ENCODE data around the gene ATF4.

ATF4 gene

DNA sequence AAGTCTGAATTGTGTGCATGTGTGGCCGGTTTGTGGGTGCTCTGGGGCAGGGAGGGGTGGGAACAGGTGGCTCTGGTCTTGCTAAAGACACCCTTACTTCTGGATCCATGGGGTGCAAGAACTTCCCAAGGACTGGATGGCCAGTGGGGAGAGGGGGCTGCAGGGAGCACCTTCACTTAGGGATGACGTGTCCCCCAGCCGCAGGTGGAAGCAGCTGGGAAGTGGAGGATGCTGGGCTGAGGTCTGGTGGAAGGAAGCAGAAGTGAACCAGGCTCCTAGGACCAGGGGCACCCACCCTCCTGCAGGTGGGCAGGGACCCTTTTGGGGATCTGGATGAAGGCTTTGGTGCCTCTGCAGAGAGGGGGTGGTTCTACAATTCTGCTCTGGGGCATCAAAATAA lies 28.2 kb upstream of the ATF4 start:
- Histone ChIP-seq H3K4me2 (ENCODE audit: low read depth, low read length, poor library complexity, severe bottlenecking) (no peak overlapping the region), H3K9ac (ENCODE audit: low read length) (no peak overlapping the region), H3K27ac (ENCODE audit: low read depth, low read length) (0 out of 2 replicates have a peak overlapping the region, but pooled peaks have one; percentile 5)

DNA sequence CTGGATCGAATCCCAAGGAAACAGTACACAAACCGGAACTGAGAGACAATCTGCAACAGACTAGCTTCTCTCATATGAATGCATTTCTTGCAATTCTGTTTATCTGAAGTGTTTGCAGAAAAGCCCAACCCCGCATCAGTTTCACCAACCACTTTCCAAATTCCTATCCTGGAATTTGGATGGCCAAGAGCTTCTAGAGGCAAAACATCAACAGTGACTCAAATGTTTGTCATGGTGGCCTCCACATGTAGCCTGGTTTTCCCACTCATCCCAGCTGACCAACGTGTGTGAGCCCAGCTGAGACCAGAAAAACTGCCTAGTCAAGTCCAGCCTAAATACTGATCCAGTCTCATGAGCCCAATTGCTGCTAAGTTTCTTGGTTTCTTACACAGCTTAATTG lies 26.6 kb upstream of the ATF4 start:
- Histone ChIP-seq H3K4me2 (ENCODE audit: low read depth, low read length, poor library complexity, severe bottlenecking) (no peak overlapping the region), H3K9me3 (ENCODE audit: insufficient read depth, low read length) (no peaks in the 10 kb centered on the region), H3K27me3 (ENCODE audit: low read length) (no peaks in the 10 kb centered on the region), H3K9ac (ENCODE audit: low read length) (no peak overlapping the region), H3K4me3 (ENCODE audit: insufficient read depth, low read length, poor library complexity, severe bottlenecking) (no peak overlapping the region), H2AFZ (ENCODE audit: low read depth, low read length, severe bottlenecking) (no peak overlapping the region), H3F3A (ENCODE audit: insufficient read depth) (peaks cover 26% of the 10 kb centered on the region), H3K36me3 (ENCODE audit: low read length) (no peaks in the 10 kb centered on the region), H3K79me2 (ENCODE audit: insufficient read depth, low read length) (peaks cover 6% of the 10 kb centered on the region; the same call in 1 of the 2 replicates), H3K9me2 (replicated peaks; ENCODE audit: insufficient read depth, low read length) (no peaks in the 10 kb centered on the region), H3K27ac (ENCODE audit: low read depth, low read length) (no peak overlapping the region; the same call in 1 of the 2 replicates), H4K20me1 (ENCODE audit: low read depth, low read length) (no peaks in the 10 kb centered on the region; the same call in 1 of the 2 replicates)
- TF ChIP-seq EZH2phosphoT487 (conservative IDR thresholded peaks at IDR 0.05; ENCODE audit: low read length) = no peak
- TF ChIP-seq, protein P1, sequence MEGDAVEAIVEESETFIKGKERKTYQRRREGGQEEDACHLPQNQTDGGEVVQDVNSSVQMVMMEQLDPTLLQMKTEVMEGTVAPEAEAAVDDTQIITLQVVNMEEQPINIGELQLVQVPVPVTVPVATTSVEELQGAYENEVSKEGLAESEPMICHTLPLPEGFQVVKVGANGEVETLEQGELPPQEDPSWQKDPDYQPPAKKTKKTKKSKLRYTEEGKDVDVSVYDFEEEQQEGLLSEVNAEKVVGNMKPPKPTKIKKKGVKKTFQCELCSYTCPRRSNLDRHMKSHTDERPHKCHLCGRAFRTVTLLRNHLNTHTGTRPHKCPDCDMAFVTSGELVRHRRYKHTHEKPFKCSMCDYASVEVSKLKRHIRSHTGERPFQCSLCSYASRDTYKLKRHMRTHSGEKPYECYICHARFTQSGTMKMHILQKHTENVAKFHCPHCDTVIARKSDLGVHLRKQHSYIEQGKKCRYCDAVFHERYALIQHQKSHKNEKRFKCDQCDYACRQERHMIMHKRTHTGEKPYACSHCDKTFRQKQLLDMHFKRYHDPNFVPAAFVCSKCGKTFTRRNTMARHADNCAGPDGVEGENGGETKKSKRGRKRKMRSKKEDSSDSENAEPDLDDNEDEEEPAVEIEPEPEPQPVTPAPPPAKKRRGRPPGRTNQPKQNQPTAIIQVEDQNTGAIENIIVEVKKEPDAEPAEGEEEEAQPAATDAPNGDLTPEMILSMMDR (IDR thresholded peaks at IDR 0.05; ENCODE audit: insufficient read depth, low read length, poor library complexity, severe bottlenecking) = no peak

More for the DNA sequence above, 28.2 kb upstream of the ATF4 start:
- H3K36me3 ChIP-seq (ENCODE audit: low read length) = no peaks in the 10 kb centered on the region
- no peak overlapping the region for H3K4me3 ChIP-seq (ENCODE audit: insufficient read depth, low read length, poor library complexity, severe bottlenecking)
- no peak for TF ChIP-seq EZH2phosphoT487 (conservative IDR thresholded peaks at IDR 0.05; ENCODE audit: low read length)
- TF ChIP-seq, protein P1 (IDR thresholded peaks at IDR 0.05; ENCODE audit: insufficient read depth, low read length, poor library complexity, severe bottlenecking) = no peak
- H3K9me3 ChIP-seq (ENCODE audit: insufficient read depth, low read length) = no peaks in the 10 kb centered on the region
- H3F3A ChIP-seq (ENCODE audit: insufficient read depth) = peaks cover 26% of the 10 kb centered on the region
- H3K9me2 ChIP-seq (replicated peaks; ENCODE audit: insufficient read depth, low read length) = no peaks in the 10 kb centered on the region
- peaks cover 12% of the 10 kb centered on the region; the same call in 1 of the 2 replicates for H3K79me2 ChIP-seq (ENCODE audit: insufficient read depth, low read length)
- H2AFZ ChIP-seq (ENCODE audit: low read depth, low read length, severe bottlenecking) = no peak overlapping the region
- no peaks in the 10 kb centered on the region for H3K27me3 ChIP-seq (ENCODE audit: low read length)
- H4K20me1 ChIP-seq (ENCODE audit: low read depth, low read length) = no peaks in the 10 kb centered on the region; the same call in 1 of the 2 replicates

DNA sequence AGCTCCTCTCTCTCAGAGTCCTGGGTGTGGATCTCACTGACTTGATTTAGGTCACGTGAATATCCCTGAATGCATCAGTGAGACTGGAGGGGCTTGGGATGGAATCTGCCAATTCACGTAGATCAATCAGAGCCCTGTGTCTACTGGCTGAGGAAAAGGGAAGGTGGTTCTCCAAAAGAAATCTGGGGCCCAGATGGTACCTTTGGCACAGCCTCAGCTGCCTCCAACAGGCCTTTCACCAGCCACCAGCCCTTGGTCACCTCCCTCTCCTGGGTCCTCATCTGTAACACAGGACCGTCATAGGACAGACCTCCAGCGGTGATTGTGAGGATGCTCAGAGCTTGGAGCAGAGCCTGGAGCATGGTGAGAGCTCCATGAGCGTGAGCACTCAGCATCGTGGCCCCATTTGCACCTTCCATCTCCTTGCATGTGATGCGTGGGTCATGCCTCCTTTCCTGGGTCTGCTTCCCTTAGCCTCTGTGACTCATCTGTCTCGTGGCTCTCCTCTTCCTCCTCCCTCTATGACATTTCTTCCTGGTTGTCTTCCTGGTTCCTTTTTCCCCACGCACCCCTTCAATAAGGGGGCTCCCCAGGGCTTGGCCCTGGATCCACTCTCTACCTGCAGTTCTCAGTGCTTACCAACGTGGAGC lies 25.8 kb upstream of the ATF4 start:
- no peak overlapping the region for H3K4me2 ChIP-seq (ENCODE audit: low read depth, low read length, poor library complexity, severe bottlenecking)

More for the DNA sequence above, 25.8 kb upstream of the ATF4 start:
- Histone ChIP-seq H3K9me2 (replicated peaks; ENCODE audit: insufficient read depth, low read length) (no peaks in the 10 kb centered on the region), H3K9me3 (ENCODE audit: insufficient read depth, low read length) (no peaks in the 10 kb centered on the region), H3F3A (ENCODE audit: insufficient read depth) (peaks cover 23% of the 10 kb centered on the region), H4K20me1 (ENCODE audit: low read depth, low read length) (no peaks in the 10 kb centered on the region; the same call in 1 of the 2 replicates), H3K4me3 (ENCODE audit: insufficient read depth, low read length, poor library complexity, severe bottlenecking) (no peak overlapping the region), H2AFZ (ENCODE audit: low read depth, low read length, severe bottlenecking) (no peak overlapping the region), H3K27ac (ENCODE audit: low read depth, low read length) (no peak overlapping the region), H3K36me3 (ENCODE audit: low read length) (no peaks in the 10 kb centered on the region), H3K9ac (ENCODE audit: low read length) (no peak overlapping the region), H3K27me3 (ENCODE audit: low read length) (no peaks in the 10 kb centered on the region), H3K79me2 (ENCODE audit: insufficient read depth, low read length) (peaks cover 6% of the 10 kb centered on the region; the same call in 1 of the 2 replicates)
- no peak for TF ChIP-seq EZH2phosphoT487 (conservative IDR thresholded peaks at IDR 0.05; ENCODE audit: low read length)
- TF ChIP-seq, protein P1 (IDR thresholded peaks at IDR 0.05; ENCODE audit: insufficient read depth, low read length, poor library complexity, severe bottlenecking) = no peak

All from SU-DHL-6 (cell line).